Measurements from ENCODE around the gene NRXN2. TPM values are rescaled to one million over a fixed set of nuclear protein-coding genes. Genes with fewer than 3 reads are reported as not detected.

Gene NRXN2
- total and polyA plus RNA-seq, 2 donors (not counting 3 experiments of a cell fraction or from before 2014, with no cell fraction given): not detected

- Histone ChIP-seq H3K79me2 (ENCODE audit: control insufficient read depth, insufficient read depth, low read length) (no peaks in the 10 kb centered on the region), H2AFZ (ENCODE audit: low read depth, low read length) (no peak overlapping the region), H3K4me1 (ENCODE audit: control insufficient read depth, extremely low read depth, insufficient read depth, low read length) (peaks cover 3% of the 10 kb centered on the region), H4K20me1 (replicated peaks; ENCODE audit: control insufficient read depth, extremely low read depth, insufficient read depth, low read length) (no peaks in the 10 kb centered on the region), H3K4me3 (replicated peaks in 1 of 3; ENCODE audit: insufficient read depth in 1 of 3, low read depth in 1 of 3, low read length in 3 of 3) (no peak overlapping the region), H3K27ac (ENCODE audit: insufficient read depth, low read depth, low read length) (no peak overlapping the region), H3K9me3 (replicated peaks; ENCODE audit: control insufficient read depth, insufficient read depth, low read length) (no peaks in the 10 kb centered on the region), H3K9me1 (replicated peaks; ENCODE audit: control insufficient read depth, extremely low read depth, insufficient read depth, low read length) (no peaks in the 10 kb centered on the region), H3K9ac (replicated peaks; ENCODE audit: extremely low read depth, insufficient read depth, low read length) (no peak overlapping the region), H3K36me3 (ENCODE audit: control insufficient read depth in 2 of 2, extremely low read depth in 1 of 2, insufficient read depth in 2 of 2, low read length in 2 of 2) (no peaks in the 10 kb centered on the region), H3K27me3 (ENCODE audit: control insufficient read depth in 2 of 2, insufficient read depth in 2 of 2, low read length in 2 of 2) (no peaks in the 10 kb centered on the region), H3K4me2 (ENCODE audit: insufficient read depth, low read length) (no peak overlapping the region)
- intact Hi-C loops (cut with micrococcal nuclease): no loop called here
- dilution Hi-C loops (cut with MboI; ENCODE audit: extremely low pct_ligation_motif_present, low sequenced_read_pairs): no loop called here
- BruUV-seq (replicated peaks): no TSS peak
- POLR2A ChIA-PET: no interaction called here
- no peak for DNase-seq (ENCODE audit: low read depth, low spot score)
- CTCF ChIA-PET: no interaction called here
- no peak for FAIRE-seq
- TF ChIP-seq GATA2 (IDR thresholded peaks at IDR 0.05; ENCODE audit: insufficient read depth, insufficient read length, low read depth, low read length) (no peak), MYC (IDR thresholded peaks at IDR 0.05; ENCODE audit: low read depth, low read length) (no peak), EZH2 (IDR thresholded peaks at IDR 0.05; ENCODE audit: borderline replicate concordance, low read depth, low read length, severe bottlenecking) (no peak), CTCF (IDR thresholded peaks at IDR 0.05; ENCODE audit: extremely low read depth in 1 of 2, insufficient read depth in 1 of 2, low read depth in 1 of 2, low read length in 2 of 2) (no peak), MAX (IDR thresholded peaks at IDR 0.05; ENCODE audit: insufficient read depth, insufficient read length) (no peak)
Measured at GRCh38 chr11:64750361-64751054, 27.5 kb upstream of the NRXN2 start.

Data from endothelial cell of umbilical vein (primary cell).